B cell (primary cell): Measurements from ENCODE around the gene IGFL4. TPM values are rescaled to one million over a fixed set of nuclear protein-coding genes. Genes with fewer than 3 reads are reported as not detected.

ENCODE experiments used
- ATAC-seq: fragments of 200-7000 bp; cut with Tn5 transposase; one replicate; pipeline ENCODE4 v1.10.0; 2021; ENCODE audit warnings: low read depth, mild to moderate bottlenecking, moderate number of reproducible peaks, moderate library complexity
- CTCF ChIA-PET: fragments of 350-600 bp; sonication (Branson Sonifier 250); formaldehyde crosslinking; loops from one replicate; lab custom pipeline; 2021; ENCODE audit warnings: antibody characterized with exemption, inconsistent platforms; lab: Charles Lee
- POLR2A ChIA-PET: fragments of 350-600 bp; sonication (Branson Sonifier 250); formaldehyde crosslinking; loops from one replicate; lab custom pipeline; 2021; ENCODE audit warnings: antibody characterized with exemption; lab: Charles Lee
- DNase-seq: peaks from one replicate; pipeline ENCODE4 v3.0.0; 2013
- H2AFZ ChIP-seq: 2 replicates; pipeline ENCODE4 v1.6.1; 2012; ENCODE audit warnings: mild to moderate bottlenecking, low read depth, low read length; ENCODE audit not compliant: insufficient read depth, poor library complexity, severe bottlenecking
- H3K27ac ChIP-seq, 2 donors: 1 replicate in 1 of 2; 2 replicates in 1 of 2; pipeline ENCODE4 v1.5.1; 2012 to 2013; ENCODE audit warnings: low read length in 2 of 2, mild to moderate bottlenecking in 2 of 2, moderate library complexity in 1 of 2
- H3K27me3 ChIP-seq, 4 experiments: fragments of 200-600 bp in 1 of 4; sonication (generic) in 1 of 4; replicated peaks in 1 of 4; 1 replicate in 2 of 4; 2 replicates in 2 of 4; pipeline versions ENCODE4 v1.6.1 to v1.7.0; 2013 to 2016; ENCODE audit warnings: low read length in 3 of 4, mild to moderate bottlenecking in 2 of 4, mixed read lengths in 1 of 4, moderate library complexity in 1 of 4; ENCODE audit not compliant: insufficient read depth in 4 of 4, control insufficient read depth in 3 of 4; ENCODE audit errors: control extremely low read depth in 1 of 4
- H3K36me3 ChIP-seq, 2 experiments: replicated peaks in 1 of 2; 1 replicate in 1 of 2; 2 replicates in 1 of 2; pipeline versions ENCODE4 v1.6.1 to v1.7.1; 2013; ENCODE audit warnings: low read length in 1 of 2; ENCODE audit not compliant: insufficient read depth in 2 of 2, control insufficient read depth in 1 of 2; ENCODE audit errors: control extremely low read depth in 1 of 2, extremely low read depth in 1 of 2
- H3K4me1 ChIP-seq, 2 donors: fragments of 200-600 bp in 1 of 2; sonication (generic) in 1 of 2; 1 replicate in 1 of 2; 2 replicates in 1 of 2; pipeline versions ENCODE4 v1.5.1 to v1.6.1; 2013 to 2017; ENCODE audit warnings: low read length in 2 of 2; ENCODE audit not compliant: control insufficient read depth in 2 of 2, insufficient read depth in 2 of 2
- H3K4me2 ChIP-seq: replicated peaks from 2 replicates; pipeline ENCODE3; 2012; ENCODE audit warnings: mild to moderate bottlenecking, low read depth, low read length; ENCODE audit not compliant: poor library complexity, severe bottlenecking
- H3K4me3 ChIP-seq, 5 experiments: fragments of 200-600 bp in 1 of 5; sonication (generic) in 1 of 5; 1 replicate in 3 of 5; 2 replicates in 2 of 5; pipeline versions ENCODE4 v1.5.1 to v1.7.0; 2011 to 2016; ENCODE audit warnings: low read length in 4 of 5, mild to moderate bottlenecking in 4 of 5, low read depth in 2 of 5, control low read depth in 1 of 5, moderate library complexity in 1 of 5; ENCODE audit not compliant: insufficient read depth in 1 of 5; ENCODE audit errors: control extremely low read depth in 1 of 5, extremely low read depth in 1 of 5
- H3K79me2 ChIP-seq: fragments of 200-600 bp; sonication (generic); one replicate; pipeline ENCODE4 v1.6.0; 2016; ENCODE audit warnings: low read length; ENCODE audit not compliant: control insufficient read depth, insufficient read depth
- H3K9ac ChIP-seq: fragments of 200-600 bp; sonication (generic); 2 replicates; pipeline ENCODE4 v1.6.1; 2017; ENCODE audit warnings: mild to moderate bottlenecking, low read length, moderate library complexity
- H3K9me3 ChIP-seq, 3 donors: one replicate each; pipeline versions ENCODE4 v1.6.1 to v1.7.1; 2013; ENCODE audit warnings: low read length in 2 of 3; ENCODE audit not compliant: control insufficient read depth in 2 of 3, insufficient read depth in 1 of 3; ENCODE audit errors: control extremely low read depth in 1 of 3
- H4K20me1 ChIP-seq: 2 replicates; pipeline ENCODE4 v1.6.0; 2012; ENCODE audit warnings: mild to moderate bottlenecking, low read length; ENCODE audit not compliant: insufficient read depth, control insufficient read depth, poor library complexity, severe bottlenecking
- H3K27ac Mint-ChIP-seq: one replicate; pipeline ENCODE4 v1.8.0; 2021; ENCODE audit warnings: mixed read lengths
- H3K27me3 Mint-ChIP-seq: one replicate; pipeline ENCODE4 v1.8.0; 2021; ENCODE audit warnings: mixed read lengths
- H3K4me1 Mint-ChIP-seq: one replicate; pipeline ENCODE4 v1.8.0; 2021; ENCODE audit warnings: mixed read lengths
- H3K4me3 Mint-ChIP-seq: one replicate; pipeline ENCODE4 v1.8.0; 2021; ENCODE audit warnings: mixed read lengths
- H3K9me3 Mint-ChIP-seq: one replicate; pipeline ENCODE4 v1.8.0; 2022; ENCODE audit warnings: mixed read lengths; ENCODE audit not compliant: insufficient read depth
- CTCF ChIP-seq: fragments of 200-600 bp; IDR thresholded peaks from one replicate; pipeline ENCODE4 v1.8.0; 2022; ENCODE audit warnings: antibody characterized with exemption, mild to moderate bottlenecking
- EZH2 ChIP-seq: IDR thresholded peaks from 2 replicates; pipeline ENCODE4 v1.6.1; 2012; ENCODE audit warnings: borderline replicate concordance, low read depth, mild to moderate bottlenecking, moderate library complexity, low read length; ENCODE audit not compliant: insufficient read depth, poor library complexity, severe bottlenecking
- WGBS: methylation state at CpG from one replicate; pipeline ENCODE4 v1.1.5; 2013; ENCODE audit warnings: missing lambda C conversion rate; ENCODE audit not compliant: insufficient coverage; 5-methylcytosine and 5-hydroxymethylcytosine counted together
- intact Hi-C: fragments of 100-400 bp; cut with micrococcal nuclease; formaldehyde crosslinking; loops from one replicate; pipeline ENCODE4 v1.10.0; 2022
- polyA plus RNA-seq: library from polyadenylated mRNA; depleted of rRNA; stranded (reverse); fragments of >200 nt; gene quantifications from 2 replicates; pipeline ENCODE4 v1.2.3, GENCODE V29; 2012
- total RNA-seq, 2 donors: library from RNA; stranded (reverse); fragments of 120-200 nt in 1 of 2; gene quantifications; 1 replicate in 1 of 2; 2 replicates in 1 of 2; pipeline versions ENCODE4 v1.2.3 to v1.2.4, GENCODE V29; 2013 to 2022

Gene IGFL4
- total and polyA plus RNA-seq, 2 donors (not counting 1 experiment from before 2014, with no cell fraction given) = not detected

GRCh38 chr19:45994998-45995714, 45.6 kb downstream of the IGFL4 start, which contains the start of gene CCDC61:
Gene CCDC61, plus strand, starts transcription at chr19:45995467. Its CDS starts 7,552 bp downstream, at chr19:46003019.
- ATAC-seq (peak; percentile 93), DNase-seq (peak; percentile 99)
- Histone ChIP-seq H3K79me2 (peaks cover 43% of the 10 kb centered on the region), H3K4me1 (peaks cover 19 to 21% of the 10 kb centered on the region in 2 donors), H3K9ac (peak within 1 kb of the TSS; percentile 87), H3K4me2 (peak within 1 kb of the TSS; percentile 90), H2AFZ (peak within 1 kb of the TSS; percentile 97), H3K27ac (peak within 1 kb of the TSS; percentile 55 to 84), H4K20me1 (peaks cover 23% of the 10 kb centered on the region), H3K36me3 (no peaks in the 10 kb centered on the region), H3K4me3 (peak within 1 kb of the TSS; percentile 71 to 92 (median 78)), H3K9me3 (peaks cover 0 to 6% (median 0%) of the 10 kb centered on the region in 3 donors), H3K27me3 (peaks cover 0 to 9% (median 5%) of the 10 kb centered on the region in 4 experiments)
- Mint-ChIP-seq H3K27me3 (peaks cover 21% of the 10 kb centered on the region), H3K9me3 (no peaks in the 10 kb centered on the region), H3K4me1 (peaks cover 27% of the 10 kb centered on the region), H3K27ac (no peak within 1 kb of the TSS), H3K4me3 (peak within 1 kb of the TSS; percentile 58)
- POLR2A ChIA-PET = interaction anchor here (0.5 to 0.9 kb wide), 3 partner anchors 17 to 114 kb away, joined by 3 to 5 read pairs (median 3); no protein-coding TSS in a partner anchor
- CTCF ChIA-PET = interaction anchor here (0.8 to 2.9 kb wide), 4 partner anchors 15 to 226 kb away, joined by 3 to 20 read pairs (median 4); partner anchors contain the start of gene SIX5
- under 1% methylated on average over 28 of the region's 34 CpGs for WGBS
- intact Hi-C loops = loop anchor here (1.0 to 10.0 kb wide), 9 partner anchors 21 to 590 kb away; partner anchors contain the start of genes DMWD, IRF2BP1, MYPOP and POLR1G
- TF ChIP-seq CTCF = no peak
- TF ChIP-seq EZH2 = no peak
